ENCODE results near the gene LRRK1.

DNA sequence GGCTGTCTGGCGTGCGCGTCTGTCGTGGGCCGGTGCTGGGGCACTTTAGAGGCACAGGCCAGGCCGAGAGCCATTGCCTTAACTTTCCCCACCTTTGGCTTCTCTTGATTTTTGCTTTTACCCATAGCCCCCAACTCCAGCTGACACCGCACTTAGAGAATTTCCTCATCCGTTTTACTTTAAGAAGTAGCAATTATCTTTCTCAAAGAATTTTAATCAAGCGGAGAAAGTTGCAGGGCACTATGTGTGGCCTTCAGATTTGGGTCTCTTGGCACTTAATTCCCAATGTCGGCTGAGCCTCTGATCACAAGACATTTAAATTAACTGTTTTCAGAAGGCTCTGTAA, 38.3 kb upstream of the LRRK1 start:
- TF ChIP-seq CTCF (IDR thresholded peaks at IDR 0.05) (no peak), EZH2 (IDR thresholded peaks at IDR 0.05) (no peak)

All from neural progenitor cell (in vitro differentiated cells).